NB4 (cell line): ENCODE measurements around the gene OGFOD2.
A peak's percentile ranks its signal among the peaks of the same experiment; 100 is the strongest.

Experiments used
- DNase-seq: peaks from one replicate; pipeline ENCODE4 v3.0.0; 2010; ENCODE audit warnings: low read depth
- H3K4me3 ChIP-seq: one replicate; pipeline ENCODE4 v1.5.1; 2011; ENCODE audit warnings: mild to moderate bottlenecking, low read depth, low read length, moderate library complexity
- CTCF ChIP-seq: IDR thresholded peaks from one replicate; pipeline ENCODE4 v1.5.1; 2012; ENCODE audit warnings: low read depth, low read length
- MAX ChIP-seq: IDR thresholded peaks from 2 replicates; pipeline ENCODE4 v1.6.1; 2011; ENCODE audit warnings: low read depth, low read length
- MYC ChIP-seq: IDR thresholded peaks from 2 replicates; pipeline ENCODE4 v1.6.1; 2011; ENCODE audit warnings: low read depth, low read length
- POLR2A ChIP-seq: IDR thresholded peaks from 2 replicates; pipeline ENCODE4 v1.6.1; 2011; ENCODE audit warnings: mild to moderate bottlenecking; ENCODE audit not compliant: insufficient read length; ENCODE audit errors: extremely low read depth

OGFOD2 gene

GRCh38 chr12:122942637-122943036, 32.4 kb upstream of the OGFOD2 start:
- no peak for DNase-seq
- H3K4me3 ChIP-seq, result no peak overlapping the region
- TF ChIP-seq MYC, result no peak
- TF ChIP-seq CTCF, result no peak
- TF ChIP-seq MAX, result no peak
- no peak for TF ChIP-seq POLR2A

GRCh38 chr12:122943196-122943595, 31.8 kb upstream of the OGFOD2 start:
- DNase-seq, result no peak
- no peak overlapping the region for H3K4me3 ChIP-seq
- TF ChIP-seq CTCF (no peak), MYC (no peak), POLR2A (no peak), MAX (no peak)

- no peak for TF ChIP-seq MAX
- no peak for TF ChIP-seq MYC
- TF ChIP-seq CTCF, result no peak
- no peak for TF ChIP-seq POLR2A
- H3K4me3 ChIP-seq, result no peak overlapping the region
- no peak for DNase-seq
Measured at GRCh38 chr12:122944605-122945592, 30.1 kb upstream of the OGFOD2 start.

DNA sequence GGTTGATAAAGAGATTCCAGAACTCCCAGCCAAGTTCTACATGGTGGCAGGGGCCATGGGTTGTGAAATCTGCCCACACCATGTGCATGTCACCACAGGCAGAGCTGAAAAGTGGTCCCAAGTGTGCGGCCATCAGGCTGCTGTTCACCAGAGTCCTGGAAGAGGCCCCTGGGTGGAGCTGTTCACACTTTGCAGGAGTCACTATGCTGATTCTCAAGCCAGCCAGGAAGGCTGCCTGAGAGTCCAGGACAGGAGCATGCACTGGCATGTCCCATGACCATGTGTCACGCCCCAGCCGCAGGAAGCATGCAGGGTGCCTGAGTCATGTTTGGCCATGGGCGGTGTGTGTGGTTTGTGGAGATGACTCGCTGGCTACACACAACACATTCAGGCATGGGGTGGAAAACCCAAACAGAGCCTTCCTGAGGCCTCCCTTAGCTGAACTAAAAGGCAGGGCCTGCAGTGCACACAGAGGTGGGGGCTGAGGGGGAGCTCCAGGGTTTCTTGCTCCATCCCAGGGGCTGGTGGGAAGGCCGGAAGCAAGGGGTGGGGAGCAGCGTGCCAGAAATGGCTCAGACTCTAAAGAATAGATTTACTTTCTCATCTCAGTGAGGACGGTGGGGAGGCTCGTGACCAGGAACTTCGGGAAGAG, 28.2 kb upstream of the OGFOD2 start:
- TF ChIP-seq MAX, result peak; percentile 97
- TF ChIP-seq POLR2A, result no peak
- TF ChIP-seq CTCF, result peak; percentile 55
- TF ChIP-seq MYC, result peak; percentile 89
- DNase-seq, result peak; percentile 94
- H3K4me3 ChIP-seq, result no peak overlapping the region

GRCh38 chr12:122947352-122947792, 27.7 kb upstream of the OGFOD2 start:
- H3K4me3 ChIP-seq, result no peak overlapping the region
- TF ChIP-seq MAX (no peak), CTCF (no peak), POLR2A (no peak), MYC (no peak)
- no peak for DNase-seq
